IPS-20b (cell line): ENCODE data around the gene ATP10A.
"Not testable (repeated sequence)": the region's sequence is repeated elsewhere in the genome, so short reads cannot be mapped to it uniquely, and the experiment has no call there.

Experiments
- H3K27ac ChIP-seq: one replicate; pipeline ENCODE4 v1.5.1; 2013; ENCODE audit warnings: low read length
- H3K27me3 ChIP-seq: 2 replicates; pipeline ENCODE4 v1.6.1; 2013; ENCODE audit warnings: mild to moderate bottlenecking, low read length, inconsistent platforms; ENCODE audit not compliant: insufficient read depth
- H3K36me3 ChIP-seq: 2 replicates; pipeline ENCODE4 v1.6.1; 2013; ENCODE audit warnings: low read depth, mild to moderate bottlenecking, inconsistent platforms, low read length, moderate library complexity; ENCODE audit not compliant: insufficient read depth
- H3K4me1 ChIP-seq: 2 replicates; pipeline ENCODE4 v1.6.1; 2013; ENCODE audit warnings: mild to moderate bottlenecking, control low read depth, inconsistent platforms, low read length, moderate library complexity; ENCODE audit not compliant: insufficient read depth
- H3K4me3 ChIP-seq: 2 replicates; pipeline ENCODE4 v1.5.1; 2013; ENCODE audit warnings: mild to moderate bottlenecking, low read length, inconsistent platforms
- H3K9ac ChIP-seq: 2 replicates; pipeline ENCODE4 v1.6.1; 2013; ENCODE audit warnings: low read depth, mild to moderate bottlenecking, inconsistent platforms, low read length, moderate library complexity
- H3K9me3 ChIP-seq: 2 replicates; pipeline ENCODE4 v1.6.1; 2013; ENCODE audit warnings: mild to moderate bottlenecking, low read depth, low read length, inconsistent platforms; ENCODE audit not compliant: insufficient read depth

The ATP10A gene

DNA sequence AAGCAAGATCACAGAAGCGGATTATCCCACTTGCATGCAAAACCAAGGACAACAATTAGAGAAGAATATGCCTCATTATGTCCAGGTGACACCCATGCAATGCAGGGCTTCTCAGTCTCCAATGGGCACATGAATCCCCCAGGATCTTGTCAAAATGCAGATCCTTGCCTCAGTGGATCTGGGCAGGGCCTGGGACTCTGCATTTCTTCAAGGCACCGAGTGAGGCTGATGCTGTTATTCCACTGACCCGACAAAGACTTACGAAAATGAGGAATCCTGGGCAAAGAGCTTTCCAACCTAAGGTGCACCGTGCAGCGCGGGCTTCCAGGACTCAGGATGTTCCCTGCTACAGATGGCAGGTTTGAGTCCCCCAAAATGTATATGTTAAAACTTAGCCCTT is 99.2 kb downstream of the ATP10A start:
- H3K4me1 ChIP-seq: no peaks in the 10 kb centered on the region
- no peaks in the 10 kb centered on the region for H3K9me3 ChIP-seq
- H3K4me3 ChIP-seq: no peak overlapping the region
- H3K27me3 ChIP-seq: no peaks in the 10 kb centered on the region
- H3K36me3 ChIP-seq: no peaks in the 10 kb centered on the region
- no peak overlapping the region for H3K27ac ChIP-seq
- H3K9ac ChIP-seq: no peak overlapping the region

- H3K27me3 ChIP-seq: no peaks in the 10 kb centered on the region
- no peak overlapping the region for H3K4me3 ChIP-seq
- H3K27ac ChIP-seq: no peak overlapping the region
- no peak overlapping the region for H3K9ac ChIP-seq
- no peaks in the 10 kb centered on the region for H3K36me3 ChIP-seq
- no peaks in the 10 kb centered on the region for H3K9me3 ChIP-seq
- no peaks in the 10 kb centered on the region for H3K4me1 ChIP-seq
These were observed 99.8 kb downstream of the ATP10A start for GRCh38 chr15:25763331-25763751.

DNA sequence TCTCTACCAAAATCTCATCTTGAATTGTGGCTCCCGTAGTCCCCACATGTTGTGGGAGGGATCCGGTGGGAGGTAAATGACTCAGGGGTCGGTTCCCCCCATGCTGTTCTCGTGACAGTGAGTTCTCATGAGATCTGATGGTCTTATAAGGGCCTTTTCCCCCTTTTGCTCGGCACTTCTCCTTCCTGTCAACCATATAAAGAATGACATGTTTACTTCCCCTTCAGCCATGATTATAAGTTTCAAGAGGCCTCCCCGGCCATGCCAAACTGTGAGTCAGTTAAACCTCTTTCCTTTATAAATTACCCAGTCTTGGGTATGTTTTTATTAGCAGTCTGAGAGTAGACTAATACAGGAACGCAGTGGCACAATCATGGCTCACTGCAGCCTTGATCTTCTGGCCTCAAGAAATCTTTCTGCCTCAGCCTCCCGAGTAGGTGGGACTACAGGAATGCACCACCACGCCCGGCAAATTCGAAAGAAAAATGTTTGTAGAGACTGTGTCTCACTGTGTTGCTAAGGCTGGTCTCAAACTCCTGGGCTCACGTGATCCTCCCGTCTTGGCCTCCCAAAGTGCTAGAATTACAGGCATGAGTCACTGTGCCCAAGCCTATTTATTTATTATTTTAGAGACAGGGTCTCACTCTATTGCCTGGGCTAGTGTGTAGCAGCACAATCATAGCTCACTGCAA is 101.0 kb downstream of the ATP10A start:
- Histone ChIP-seq H3K4me1 (no peaks in the 10 kb centered on the region), H3K4me3 (no peak overlapping the region), H3K36me3 (no peaks in the 10 kb centered on the region), H3K9me3 (no peaks in the 10 kb centered on the region), H3K27ac (no peak overlapping the region), H3K27me3 (no peaks in the 10 kb centered on the region), H3K9ac (no peak overlapping the region)

DNA sequence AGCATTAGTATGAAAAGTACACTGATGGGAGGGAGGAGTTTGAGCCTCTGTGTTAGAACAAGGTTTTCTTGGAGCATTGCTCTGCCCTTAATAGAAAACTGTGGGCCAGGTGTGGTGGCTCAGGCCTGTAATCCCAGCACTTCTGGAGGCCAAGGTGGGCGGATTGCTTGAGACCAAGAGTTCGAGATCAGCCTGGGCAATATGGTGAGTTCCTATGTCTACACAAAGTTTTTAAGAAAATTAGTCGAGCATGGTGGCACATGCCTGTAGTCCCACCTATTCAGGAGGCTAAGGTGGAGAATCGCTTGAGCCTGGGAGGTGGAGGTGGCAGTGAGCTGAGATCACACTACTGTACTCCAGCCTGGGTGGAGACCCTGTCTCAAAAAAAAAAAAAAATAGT is 103.7 kb downstream of the ATP10A start:
- Histone ChIP-seq H3K27ac (no peak overlapping the region), H3K4me3 (no peak overlapping the region), H3K9me3 (no peaks in the 10 kb centered on the region), H3K27me3 (no peaks in the 10 kb centered on the region), H3K9ac (no peak overlapping the region), H3K36me3 (no peaks in the 10 kb centered on the region), H3K4me1 (peaks cover 5% of the 10 kb centered on the region; the same call in 1 of the 2 replicates)

DNA sequence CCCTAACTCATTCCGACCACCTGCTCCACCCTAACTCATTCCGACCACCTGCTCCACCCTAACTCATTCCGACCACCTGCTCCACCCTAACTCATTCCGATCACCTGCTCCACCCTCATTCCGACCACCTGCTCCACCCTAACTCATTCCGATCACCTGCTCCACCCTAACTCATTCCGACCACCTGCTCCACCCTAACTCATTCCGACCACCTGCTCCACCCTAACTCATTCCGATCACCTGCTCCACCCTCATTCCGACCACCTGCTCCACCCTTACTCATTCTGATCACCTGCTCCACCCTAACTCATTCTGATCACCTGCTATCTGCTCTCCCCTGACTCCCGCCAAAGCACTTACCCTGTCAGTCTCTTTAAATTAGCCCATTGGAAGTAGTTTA is 104.5 kb downstream of the ATP10A start:
- not testable (repeated sequence) for H3K27ac ChIP-seq, H3K4me1 ChIP-seq, H3K9me3 ChIP-seq, H3K36me3 ChIP-seq, H3K4me3 ChIP-seq, H3K9ac ChIP-seq, H3K27me3 ChIP-seq

GRCh38 chr15:25743548-25744275 is 119.4 kb downstream of the ATP10A start:
- Histone ChIP-seq H3K9ac (no peak overlapping the region), H3K27ac (no peak overlapping the region), H3K9me3 (no peaks in the 10 kb centered on the region), H3K4me1 (no peaks in the 10 kb centered on the region), H3K4me3 (no peak overlapping the region), H3K36me3 (no peaks in the 10 kb centered on the region), H3K27me3 (no peaks in the 10 kb centered on the region)

GRCh38 chr15:25742776-25743547 is 120.2 kb downstream of the ATP10A start:
- no peaks in the 10 kb centered on the region for H3K27me3 ChIP-seq
- H3K4me1 ChIP-seq: no peaks in the 10 kb centered on the region
- no peaks in the 10 kb centered on the region for H3K9me3 ChIP-seq
- no peak overlapping the region for H3K9ac ChIP-seq
- H3K36me3 ChIP-seq: no peaks in the 10 kb centered on the region
- H3K4me3 ChIP-seq: no peak overlapping the region
- no peak overlapping the region for H3K27ac ChIP-seq

- no peaks in the 10 kb centered on the region for H3K9me3 ChIP-seq
- H3K9ac ChIP-seq: no peak overlapping the region
- H3K4me3 ChIP-seq: no peak overlapping the region
- no peaks in the 10 kb centered on the region for H3K36me3 ChIP-seq
- no peak overlapping the region for H3K27ac ChIP-seq
- no peaks in the 10 kb centered on the region for H3K4me1 ChIP-seq
- H3K27me3 ChIP-seq: no peaks in the 10 kb centered on the region
These were observed 120.9 kb downstream of the ATP10A start for GRCh38 chr15:25742041-25742730.

DNA sequence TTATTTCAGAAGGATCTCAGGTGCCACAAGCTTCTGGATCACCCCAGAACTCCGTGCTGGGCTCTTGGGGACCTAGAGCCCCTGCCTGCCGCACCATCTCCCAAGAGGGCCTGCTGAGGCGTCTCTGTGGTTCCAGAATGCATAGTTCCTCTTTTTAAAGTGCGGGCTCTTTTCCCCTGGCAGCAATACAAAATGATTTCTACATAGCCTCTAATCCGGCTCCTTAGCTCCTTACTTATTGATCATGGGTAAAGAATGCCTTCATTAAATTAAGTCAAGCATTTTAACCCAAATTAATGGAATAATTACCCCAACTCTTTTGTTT is 121.9 kb downstream of the ATP10A start:
- no peaks in the 10 kb centered on the region for H3K9me3 ChIP-seq
- H3K9ac ChIP-seq: no peak overlapping the region
- H3K4me1 ChIP-seq: no peaks in the 10 kb centered on the region
- no peak overlapping the region for H3K4me3 ChIP-seq
- no peaks in the 10 kb centered on the region for H3K27me3 ChIP-seq
- no peaks in the 10 kb centered on the region for H3K36me3 ChIP-seq
- no peak overlapping the region for H3K27ac ChIP-seq

GRCh38 chr15:25740383-25741255 is 122.5 kb downstream of the ATP10A start:
- Histone ChIP-seq H3K36me3 (no peaks in the 10 kb centered on the region), H3K4me1 (no peaks in the 10 kb centered on the region), H3K27me3 (no peaks in the 10 kb centered on the region), H3K27ac (no peak overlapping the region), H3K9me3 (no peaks in the 10 kb centered on the region), H3K4me3 (no peak overlapping the region), H3K9ac (no peak overlapping the region)

GRCh38 chr15:25739687-25740121 is 123.4 kb downstream of the ATP10A start:
- Histone ChIP-seq H3K27ac (no peak overlapping the region), H3K4me3 (no peak overlapping the region), H3K4me1 (no peaks in the 10 kb centered on the region), H3K36me3 (no peaks in the 10 kb centered on the region), H3K27me3 (no peaks in the 10 kb centered on the region), H3K9ac (no peak overlapping the region), H3K9me3 (no peaks in the 10 kb centered on the region)
